GM19023 (cell line): ENCODE results near the gene TBC1D16.

Experiments
- ATAC-seq: cut with Tn5 transposase; IDR thresholded peaks from one replicate; pipeline ENCODE4 v1.9.1; 2021; ENCODE audit warnings: mild to moderate bottlenecking, moderate library complexity; ENCODE audit not compliant: unreplicated experiment

Gene TBC1D16, protein sequence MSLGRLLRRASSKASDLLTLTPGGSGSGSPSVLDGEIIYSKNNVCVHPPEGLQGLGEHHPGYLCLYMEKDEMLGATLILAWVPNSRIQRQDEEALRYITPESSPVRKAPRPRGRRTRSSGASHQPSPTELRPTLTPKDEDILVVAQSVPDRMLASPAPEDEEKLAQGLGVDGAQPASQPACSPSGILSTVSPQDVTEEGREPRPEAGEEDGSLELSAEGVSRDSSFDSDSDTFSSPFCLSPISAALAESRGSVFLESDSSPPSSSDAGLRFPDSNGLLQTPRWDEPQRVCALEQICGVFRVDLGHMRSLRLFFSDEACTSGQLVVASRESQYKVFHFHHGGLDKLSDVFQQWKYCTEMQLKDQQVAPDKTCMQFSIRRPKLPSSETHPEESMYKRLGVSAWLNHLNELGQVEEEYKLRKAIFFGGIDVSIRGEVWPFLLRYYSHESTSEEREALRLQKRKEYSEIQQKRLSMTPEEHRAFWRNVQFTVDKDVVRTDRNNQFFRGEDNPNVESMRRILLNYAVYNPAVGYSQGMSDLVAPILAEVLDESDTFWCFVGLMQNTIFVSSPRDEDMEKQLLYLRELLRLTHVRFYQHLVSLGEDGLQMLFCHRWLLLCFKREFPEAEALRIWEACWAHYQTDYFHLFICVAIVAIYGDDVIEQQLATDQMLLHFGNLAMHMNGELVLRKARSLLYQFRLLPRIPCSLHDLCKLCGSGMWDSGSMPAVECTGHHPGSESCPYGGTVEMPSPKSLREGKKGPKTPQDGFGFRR

DNA sequence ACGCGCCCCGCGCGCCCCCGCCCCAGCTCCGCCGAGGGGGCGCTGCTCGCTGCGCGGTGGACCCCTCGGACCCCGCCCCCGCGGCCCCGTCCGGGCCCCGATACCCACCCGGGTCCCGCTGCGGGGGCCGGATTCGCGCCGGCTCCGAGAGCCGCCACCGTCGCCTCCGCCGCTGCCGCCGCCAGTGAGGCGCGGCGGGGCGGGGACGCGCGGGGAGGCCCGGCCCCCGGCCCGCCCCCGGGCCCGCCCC is at the start of gene TBC1D16:
Gene TBC1D16, minus strand, starts transcription at position 186 of the 250 bp plus-strand sequence. CDS start 22,325 bp downstream, outside the sequence.
- ATAC-seq = no peak

DNA sequence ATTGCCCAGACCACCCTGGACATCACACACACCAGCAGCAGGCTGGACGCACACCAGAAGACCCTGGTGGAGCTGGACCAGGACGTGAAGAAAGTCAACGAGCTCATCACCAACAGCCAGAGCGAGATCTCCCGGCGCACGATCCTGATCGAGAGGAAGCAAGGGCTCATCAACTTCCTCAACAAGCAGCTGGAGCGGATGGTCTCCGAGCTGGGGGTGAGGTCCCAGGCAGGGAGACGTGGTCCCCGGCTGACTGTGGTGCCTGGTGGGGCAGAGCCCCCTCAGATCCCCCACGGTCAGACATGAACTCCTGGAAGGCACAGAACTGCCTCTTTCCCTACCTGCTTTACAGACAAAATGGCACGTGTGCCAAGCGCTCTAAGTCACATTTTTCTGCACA is 49.1 kb upstream of the TBC1D16 start:
- no peak for ATAC-seq

DNA sequence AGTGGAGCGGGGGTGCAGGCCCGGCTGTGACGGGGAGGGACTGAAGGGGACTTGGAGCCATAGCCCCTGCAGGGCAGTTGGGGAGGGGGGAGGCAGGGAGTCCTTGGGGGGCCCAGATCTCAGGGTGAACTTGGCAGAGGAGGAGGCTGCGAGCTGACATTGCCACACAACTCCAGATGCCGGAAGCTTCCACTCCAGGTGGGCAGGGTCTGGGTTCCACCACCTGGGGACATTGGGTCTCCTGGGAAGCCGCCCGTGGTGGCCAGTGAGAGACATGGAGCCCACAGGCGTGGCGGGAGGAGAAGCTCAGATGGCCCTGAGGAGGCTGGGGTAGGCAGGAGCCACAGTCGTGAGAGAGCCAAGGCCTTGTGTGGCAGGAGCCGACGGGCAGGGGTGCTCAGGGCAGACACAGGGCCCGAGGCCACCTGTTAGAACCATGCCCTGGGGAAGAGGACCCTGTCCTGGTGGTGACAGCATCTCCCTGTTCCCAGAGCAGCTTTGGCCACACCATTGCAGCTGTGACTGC is 47.5 kb upstream of the TBC1D16 start:
- ATAC-seq = no peak

DNA sequence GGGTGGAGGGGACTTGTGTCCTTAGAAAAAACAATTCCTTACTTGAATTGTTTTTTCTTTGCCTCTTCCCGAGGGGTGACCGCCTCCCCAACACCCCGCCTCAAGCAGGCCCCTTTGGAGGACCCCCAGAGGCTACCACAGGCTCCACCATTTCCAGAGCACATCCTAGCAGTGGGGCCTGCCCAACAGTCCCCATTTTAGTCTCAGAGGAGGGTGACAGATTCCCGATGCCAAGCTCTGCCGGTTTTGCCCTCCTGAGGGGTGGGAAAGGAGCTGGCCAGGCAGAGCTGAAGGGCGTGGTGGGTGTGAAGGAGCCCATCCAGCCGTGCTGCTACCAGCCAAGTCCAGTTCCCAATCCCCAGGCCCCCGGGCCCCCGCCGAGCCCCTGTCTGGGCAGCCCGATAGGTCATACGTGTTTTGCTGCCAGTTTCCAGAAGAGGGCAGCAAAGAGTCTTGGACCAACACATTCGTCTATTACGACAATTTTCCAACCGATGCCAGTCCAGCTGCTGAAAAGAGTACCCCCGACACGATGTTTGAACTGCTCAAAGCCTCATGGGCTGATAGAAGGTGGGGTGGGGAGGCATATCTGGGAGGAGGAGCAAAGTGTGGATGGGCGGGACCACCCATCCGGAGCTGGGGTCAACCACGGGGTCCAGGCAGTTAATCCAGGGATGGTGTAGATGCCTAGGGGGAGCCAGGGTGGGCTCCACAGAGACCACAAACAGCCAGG is 46.9 kb upstream of the TBC1D16 start:
- ATAC-seq = no peak

DNA sequence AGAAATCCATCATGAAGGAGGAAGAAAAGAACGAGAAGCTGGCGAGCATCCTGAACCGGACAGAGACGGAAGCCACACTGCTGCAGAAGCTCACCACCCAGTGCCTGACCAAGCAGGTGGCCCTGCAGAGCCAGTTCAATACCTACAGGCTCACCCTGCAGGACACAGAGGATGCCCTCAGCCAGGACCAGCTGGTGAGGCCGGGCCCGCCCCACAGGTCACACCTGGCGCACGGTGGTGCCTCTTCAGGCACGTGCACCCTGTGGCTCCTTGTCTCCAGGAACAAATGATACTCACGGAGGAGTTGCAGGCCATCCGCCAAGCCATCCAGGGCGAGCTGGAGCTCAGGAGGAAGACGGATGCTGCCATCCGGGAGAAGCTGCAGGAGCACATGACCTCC is 45.9 kb upstream of the TBC1D16 start:
- ATAC-seq = no peak

DNA sequence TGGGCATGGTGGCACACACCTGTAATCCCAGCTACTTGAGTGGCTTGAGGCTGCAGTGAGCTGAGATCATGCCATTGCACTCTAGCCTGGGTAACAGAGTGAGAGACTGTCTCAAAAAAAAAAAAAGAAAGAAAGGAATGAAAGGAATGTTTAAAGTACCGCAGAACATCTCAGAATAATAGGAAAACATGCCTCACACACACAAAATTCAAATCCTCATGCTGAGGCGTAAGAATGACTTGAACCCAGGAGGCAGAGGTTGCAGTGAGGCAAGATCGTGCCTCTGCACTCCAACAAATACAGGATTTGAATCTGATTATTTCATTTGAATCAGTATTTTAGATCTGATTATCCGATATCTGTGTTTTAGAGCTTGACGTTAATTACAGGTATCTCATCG is 44.4 kb upstream of the TBC1D16 start:
- no peak for ATAC-seq

DNA sequence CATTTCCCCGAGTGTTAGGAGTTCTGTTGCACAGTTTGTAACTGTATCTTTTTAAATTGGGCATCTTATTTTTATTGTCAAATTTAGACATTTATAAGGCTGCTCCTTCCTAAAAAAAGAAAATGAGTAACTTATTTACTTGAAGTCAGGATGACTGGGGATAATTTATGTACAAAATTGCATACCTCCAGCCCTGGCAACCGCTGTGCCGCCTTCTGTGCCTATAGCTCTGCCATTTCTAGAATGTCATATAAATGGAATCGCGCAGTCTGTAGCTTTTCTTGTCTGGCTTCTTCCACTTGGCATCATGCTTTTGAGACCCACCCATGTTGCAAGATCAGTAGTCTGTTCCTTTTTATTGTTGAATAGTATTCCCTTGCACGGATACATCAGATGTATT is 36.7 kb upstream of the TBC1D16 start:
- no peak for ATAC-seq

DNA sequence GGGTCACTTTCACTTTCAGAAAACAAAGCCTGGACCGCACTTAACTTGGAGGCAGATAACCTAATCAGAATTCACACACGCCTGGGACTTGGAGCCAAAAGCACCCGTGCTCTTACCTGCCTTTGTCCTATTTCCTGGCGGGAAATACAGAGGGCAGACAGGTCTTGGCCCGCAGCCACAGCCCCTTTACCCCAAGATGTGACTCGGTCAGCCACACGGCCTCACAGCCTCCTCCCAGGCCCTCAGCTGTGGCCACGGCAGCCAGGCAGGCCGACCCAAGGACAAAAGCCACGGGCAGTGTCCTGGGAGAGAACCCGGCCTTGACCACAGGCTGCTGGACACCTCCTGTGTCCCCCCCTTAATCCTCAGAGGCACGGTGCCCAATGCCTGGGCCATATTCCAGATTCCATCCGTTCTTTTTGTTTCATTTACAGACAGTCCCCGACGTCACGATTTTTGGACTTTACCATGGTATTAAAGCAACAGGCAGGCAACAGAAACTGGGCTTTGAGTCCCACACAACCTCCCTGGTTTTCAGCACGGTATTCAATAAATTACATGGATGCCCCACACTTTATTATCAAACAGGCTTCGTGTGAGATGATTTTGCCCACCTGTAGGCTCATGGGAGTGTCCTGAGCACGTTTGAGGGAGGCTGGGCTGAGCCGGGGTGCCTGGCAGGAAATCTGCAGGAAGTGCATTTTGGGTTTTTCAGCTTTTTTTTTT is 35.6 kb upstream of the TBC1D16 start:
- ATAC-seq = no peak

DNA sequence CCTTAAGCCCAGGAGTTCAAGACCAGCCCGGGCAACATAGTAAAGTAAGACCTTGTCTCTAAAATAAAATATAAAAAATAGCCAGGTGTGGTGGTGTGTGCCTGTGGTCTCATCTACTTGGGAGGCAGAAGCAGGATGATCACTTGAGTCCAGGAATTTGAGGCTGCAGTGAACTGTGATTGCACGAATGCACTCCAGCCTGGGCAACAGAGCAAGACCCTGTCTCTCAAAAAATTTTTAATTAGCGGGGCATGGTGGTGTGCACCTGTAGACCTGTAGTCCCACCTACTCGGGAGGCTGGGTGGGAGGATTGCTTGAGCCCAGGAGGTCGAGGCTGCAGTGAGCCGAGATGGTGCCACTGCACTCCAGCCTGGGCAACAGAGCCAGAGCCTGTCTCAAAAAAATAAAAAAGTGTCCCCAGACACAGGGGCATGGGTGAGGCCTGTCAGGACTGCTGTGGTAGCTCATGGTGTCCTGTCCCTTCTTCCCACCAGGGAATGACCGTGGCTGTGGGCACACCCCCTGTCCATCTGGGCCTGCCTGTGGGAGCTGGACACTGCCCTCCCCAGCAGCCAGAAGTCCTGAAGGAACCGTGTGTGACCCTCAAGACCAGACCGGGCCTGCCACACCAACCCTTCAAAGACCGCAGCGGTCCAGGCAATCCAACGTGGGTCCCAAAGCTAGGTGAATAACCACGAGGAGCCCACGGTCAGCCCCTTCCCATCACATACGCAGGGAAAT is 34.9 kb upstream of the TBC1D16 start:
- no peak for ATAC-seq

DNA sequence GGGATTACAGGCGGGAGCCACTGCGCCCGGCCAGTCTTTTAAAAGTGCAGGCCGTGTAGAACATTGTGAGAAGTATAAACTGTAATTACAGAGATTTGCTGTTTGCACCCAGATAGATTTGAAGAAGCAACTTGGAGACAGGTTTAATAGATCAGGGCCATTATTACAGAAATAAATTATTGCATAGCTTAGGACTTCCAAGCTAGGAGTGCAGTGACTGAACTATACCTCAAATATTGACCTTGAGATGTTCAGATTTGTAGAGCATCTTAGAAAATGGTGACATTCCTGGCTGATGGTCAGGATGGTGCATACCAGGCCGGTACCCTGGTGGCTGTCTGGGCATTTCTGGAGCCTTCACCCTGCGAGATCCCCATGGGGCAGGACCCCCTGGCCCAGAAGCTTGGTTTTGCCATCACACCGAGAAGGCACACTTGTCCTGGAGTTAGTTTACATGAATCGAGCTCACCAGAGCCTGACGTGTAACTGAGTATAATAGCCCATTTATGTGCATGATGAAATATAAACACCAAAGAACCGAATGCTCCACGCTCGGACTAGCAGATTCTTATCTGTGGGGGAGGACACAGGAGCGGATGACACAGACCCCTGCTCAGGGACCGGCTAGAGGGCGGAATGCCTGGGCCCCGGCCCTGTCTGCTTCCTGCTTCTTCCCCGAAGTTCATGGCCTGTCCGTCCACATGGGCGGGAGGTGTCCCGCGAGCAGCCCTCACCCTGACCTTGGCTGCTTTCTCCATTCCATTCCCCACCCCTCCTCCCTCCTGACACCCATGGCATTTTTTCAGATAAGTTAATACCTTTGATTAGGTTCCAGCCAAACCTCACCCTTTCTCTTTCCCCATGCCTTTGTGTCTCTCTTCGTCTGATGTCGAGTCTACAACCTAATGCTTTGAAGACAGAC is 32.9 kb upstream of the TBC1D16 start:
- no peak for ATAC-seq

DNA sequence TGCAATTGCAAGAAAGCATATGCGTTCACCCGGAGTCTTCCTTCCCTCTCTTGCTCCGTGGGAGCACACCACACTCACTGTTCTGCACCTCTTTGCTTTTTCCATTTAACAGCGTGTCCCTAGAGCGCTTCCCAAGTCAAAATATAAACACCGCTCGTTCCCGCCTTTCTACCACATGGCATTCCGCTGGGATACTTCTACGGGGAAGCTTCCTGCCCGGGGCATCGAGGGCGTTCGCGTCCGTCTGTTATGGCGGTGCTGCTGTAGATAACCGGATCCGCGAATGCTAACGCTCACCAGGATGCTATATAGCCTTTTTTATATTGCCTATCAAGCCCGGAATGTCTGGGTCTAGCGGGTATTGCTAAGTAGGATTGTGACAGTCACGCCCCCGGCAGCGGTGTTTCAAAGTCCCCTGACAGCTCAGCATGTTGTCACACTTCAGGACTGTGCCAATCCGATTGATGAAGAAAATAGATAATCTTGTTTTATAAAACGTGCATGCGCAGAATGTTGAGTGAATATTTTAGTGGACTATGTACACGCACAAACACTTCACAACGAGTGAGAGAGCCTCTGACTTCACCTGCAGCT is 31.8 kb upstream of the TBC1D16 start:
- ATAC-seq = no peak

DNA sequence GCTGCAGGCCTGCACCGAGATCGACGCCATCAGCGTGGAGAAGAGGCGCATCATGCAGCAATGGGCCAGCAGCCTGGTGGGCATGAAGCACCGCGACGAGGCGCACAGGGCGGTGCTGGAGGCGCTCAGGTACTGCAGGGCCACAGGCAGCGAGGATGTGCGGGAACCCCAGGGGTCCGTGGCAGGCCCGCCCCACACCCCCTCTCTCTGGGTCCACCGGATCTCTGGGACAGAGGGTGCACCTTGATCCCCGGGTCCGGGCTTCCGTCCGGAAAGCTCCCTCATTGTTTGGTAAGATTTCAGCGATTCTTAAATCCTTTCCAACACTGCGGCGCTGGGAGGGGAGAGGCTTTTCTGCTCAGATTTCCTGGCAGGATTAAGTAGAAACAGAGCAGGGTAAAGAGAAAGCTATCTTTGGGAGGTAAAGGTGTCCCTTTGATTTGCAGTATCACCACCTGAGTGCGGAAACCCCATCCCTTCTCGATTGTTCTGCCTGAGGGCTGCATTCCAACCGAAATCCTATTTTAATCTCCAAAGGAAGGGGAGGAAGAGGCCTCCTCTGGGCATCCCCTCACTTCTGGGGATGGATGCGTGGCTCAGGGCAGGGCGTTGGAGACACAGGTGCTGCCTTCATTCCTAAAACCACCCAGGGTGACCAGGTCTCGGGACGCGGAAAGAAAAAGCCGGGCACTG is 30.0 kb upstream of the TBC1D16 start:
- ATAC-seq = no peak

DNA sequence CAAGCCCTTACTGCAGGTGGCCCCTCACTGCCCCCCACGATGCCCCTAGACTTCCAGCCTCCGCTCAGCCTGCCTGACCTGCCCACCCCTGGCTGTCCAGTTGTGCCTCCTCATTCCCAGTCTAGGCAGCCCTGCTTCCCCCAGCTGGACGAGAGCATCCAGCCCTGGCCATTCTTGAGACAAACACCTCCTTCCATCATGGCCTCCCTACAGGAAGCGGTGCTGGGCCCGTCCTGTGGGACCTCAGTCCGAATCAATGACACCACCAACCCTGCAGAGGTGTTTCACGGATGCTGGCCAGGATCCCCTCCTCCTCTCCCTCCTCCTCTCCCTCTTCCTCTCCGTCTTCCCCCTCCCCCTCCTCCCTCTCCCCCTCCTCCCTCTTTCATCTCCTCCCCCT is 29.0 kb upstream of the TBC1D16 start:
- ATAC-seq = no peak

DNA sequence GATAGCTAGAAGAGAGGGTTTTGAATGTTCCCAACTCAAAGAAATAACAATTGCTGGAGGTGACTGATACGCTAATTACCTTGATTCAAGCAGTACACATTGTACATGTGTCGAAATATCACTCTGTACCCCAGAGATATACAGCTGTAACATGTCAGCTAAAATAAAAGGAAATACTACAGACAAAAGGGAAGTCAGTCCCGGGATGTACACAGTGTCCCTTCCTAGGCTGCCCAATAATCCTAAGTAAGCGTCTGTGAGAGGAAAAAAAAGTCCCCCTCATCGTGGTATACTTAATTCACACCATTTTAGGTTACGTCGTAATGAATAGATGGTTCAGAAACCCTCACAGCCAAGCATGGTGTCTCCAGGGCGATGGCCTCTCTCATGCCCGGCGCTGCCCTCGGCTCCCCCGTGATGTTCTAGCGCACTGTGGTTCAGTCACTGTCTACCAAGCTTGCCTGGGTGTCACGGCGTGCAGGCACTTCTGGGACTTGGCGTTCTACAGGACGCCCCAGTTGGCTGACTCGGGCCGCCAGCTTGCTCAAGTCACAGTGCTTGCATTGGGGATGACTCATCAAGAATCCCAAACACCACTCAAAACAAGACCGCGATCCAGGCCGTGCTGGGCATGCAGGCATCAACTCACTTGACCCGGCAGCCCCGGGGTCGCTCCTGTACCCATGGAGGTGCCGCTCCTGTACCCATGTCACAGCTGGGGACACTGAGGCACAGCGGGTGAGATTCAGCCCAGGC is 28.3 kb upstream of the TBC1D16 start:
- ATAC-seq = no peak

DNA sequence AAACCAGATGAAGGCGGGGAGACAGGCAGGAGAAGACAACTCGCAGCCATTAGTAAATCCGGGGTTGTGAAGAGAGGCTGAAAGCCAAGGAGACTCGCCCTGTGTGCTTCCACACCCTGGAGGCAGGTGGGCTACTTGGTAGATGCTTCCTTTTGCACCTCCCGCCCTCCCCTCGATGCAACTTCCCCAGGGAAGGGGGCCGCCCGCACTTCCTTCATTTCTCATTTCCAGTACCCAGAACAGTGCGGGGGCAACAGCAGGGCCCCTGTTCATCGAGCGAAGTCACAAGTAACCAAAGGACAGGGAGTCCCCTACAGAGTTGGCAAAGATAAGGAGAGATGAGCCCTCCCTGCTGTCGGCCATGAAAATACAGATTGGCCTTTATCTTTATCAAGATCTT is 25.7 kb upstream of the TBC1D16 start:
- ATAC-seq = no peak

DNA sequence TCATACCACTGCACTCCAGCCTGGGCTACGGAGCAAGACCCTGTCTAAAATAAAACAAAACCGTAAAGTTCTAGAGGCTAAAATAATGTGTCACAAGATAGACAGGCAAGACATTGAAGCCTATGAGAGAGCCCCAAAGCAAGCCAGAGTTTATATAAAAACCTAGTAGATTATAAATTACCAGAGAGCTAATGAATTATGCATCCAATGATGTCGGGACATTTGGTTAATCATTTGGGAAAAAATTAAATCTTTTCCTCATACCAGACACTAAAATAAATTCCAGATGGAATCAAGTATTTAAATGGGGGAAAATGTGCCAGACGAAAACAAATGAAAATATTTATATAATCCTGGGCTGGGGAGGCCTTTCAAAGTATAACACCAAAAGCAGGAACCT is 25.0 kb upstream of the TBC1D16 start:
- no peak for ATAC-seq

DNA sequence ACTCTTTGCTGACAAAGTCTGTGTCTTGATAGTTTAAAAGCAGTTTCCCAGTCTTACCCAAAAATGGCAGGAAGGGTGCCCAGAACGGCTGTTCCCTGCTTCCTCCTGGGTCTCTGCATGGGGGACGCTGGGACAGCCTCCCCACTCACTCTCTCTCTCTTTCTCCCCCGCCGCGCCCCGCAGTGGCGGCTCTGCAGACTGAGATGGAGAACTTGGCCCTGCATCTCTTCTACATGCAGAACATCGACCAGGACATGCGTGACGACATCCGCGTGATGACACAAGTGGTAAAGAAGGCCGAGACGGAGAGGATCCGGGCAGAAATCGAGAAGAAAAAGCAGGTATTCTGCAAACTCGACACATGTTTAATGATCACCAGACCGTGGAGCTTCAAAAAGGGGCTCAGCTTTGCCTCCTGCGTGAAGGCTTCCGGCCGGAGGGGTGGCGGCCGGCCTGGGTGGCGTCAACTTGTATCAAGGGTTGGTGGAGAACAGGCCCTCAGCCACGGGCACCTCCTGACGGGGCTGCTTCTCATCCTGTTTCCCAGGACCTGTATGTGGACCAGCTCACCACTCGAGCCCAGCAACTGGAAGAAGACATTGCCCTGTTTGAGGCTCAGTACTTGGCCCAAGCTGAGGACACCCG is 22.8 kb upstream of the TBC1D16 start:
- no peak for ATAC-seq
